ENCODE data around the gene CLDN4. TPM values are rescaled to one million over a fixed set of nuclear protein-coding genes. Genes with fewer than 3 reads are reported as not detected.

The CLDN4 gene
- total and polyA plus RNA-seq, 9 of the 15 experiments (the other 6 are each of a cell fraction or from before 2014, with no cell fraction given), result 0.05 to 0.60 (median 0.06) TPM; not detected in 3

DNA sequence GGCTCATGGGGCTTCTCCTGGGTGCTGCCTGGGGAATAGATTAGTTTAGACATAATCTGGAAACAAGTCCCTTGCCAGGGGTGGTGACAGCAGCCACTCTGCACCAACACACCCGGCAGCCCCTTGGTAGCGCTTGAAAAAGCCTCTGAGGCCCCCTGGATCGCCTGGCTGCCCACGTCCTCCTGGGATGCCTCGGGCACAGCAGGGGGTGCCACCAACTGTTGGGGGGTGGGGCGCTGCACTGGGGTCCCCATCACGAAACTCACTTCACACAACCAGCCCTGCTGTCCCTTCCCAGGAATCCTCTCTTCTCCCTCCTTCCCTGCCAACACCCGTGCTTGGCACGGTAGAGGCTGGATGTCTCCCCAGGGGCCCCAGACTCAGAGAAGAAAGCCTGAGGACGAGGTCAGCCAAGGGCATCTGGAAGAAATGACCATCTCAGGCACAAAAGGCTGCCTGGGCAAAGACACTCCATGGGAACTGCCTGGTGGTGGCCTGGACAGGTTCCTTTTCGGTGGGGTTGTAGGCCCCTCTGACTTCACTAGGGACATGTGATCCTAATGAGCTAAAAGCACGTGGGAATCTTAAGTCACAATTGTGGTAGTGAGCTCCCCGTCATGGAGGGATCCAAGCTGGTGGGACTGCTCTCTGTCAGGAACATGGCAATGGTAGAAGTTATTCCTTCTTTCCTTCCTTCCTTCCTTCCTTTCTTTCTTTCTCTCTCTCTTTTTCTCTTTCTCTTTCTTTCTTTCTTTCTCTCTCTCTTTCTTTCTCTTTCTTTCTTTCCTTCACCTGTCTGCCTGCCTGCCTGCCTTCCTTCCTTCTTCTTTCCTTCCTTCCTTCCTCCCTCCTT is 41.5 kb downstream of the CLDN4 start (continued):
- TF ChIP-seq OTX1 (CRISPR knock-in tag; IDR thresholded peaks at IDR 0.05) (0 out of 2 replicates have a peak, but pooled peaks have one; percentile 35), RBM39 (optimal IDR thresholded peaks at IDR 0.05; ENCODE audit: low read depth, low read length) (no peak), XRCC3 (IDR thresholded peaks at IDR 0.05) (no peak), NR2C2 (CRISPR knock-in tag; IDR thresholded peaks at IDR 0.05) (no peak), NR2C2 (tag; IDR thresholded peaks at IDR 0.05) (no peak), RBM25 (IDR thresholded peaks at IDR 0.05; ENCODE audit: low read depth, low read length, severe bottlenecking) (peak; percentile 90), KAT7 (CRISPR knock-in tag; IDR thresholded peaks at IDR 0.05; ENCODE audit: borderline replicate concordance) (no peak), ZNF764 (CRISPR knock-in tag; IDR thresholded peaks at IDR 0.05; ENCODE audit: low read depth) (no peak), ZNF551 (CRISPR knock-in tag; IDR thresholded peaks at IDR 0.05) (no peak), NFXL1 (CRISPR knock-in tag; IDR thresholded peaks at IDR 0.05) (no peak), TCFL5 (CRISPR knock-in tag; conservative IDR thresholded peaks at IDR 0.05) (no peak), NCOA1 (IDR thresholded peaks at IDR 0.05; ENCODE audit: low read depth) (no peak), ZC3H11A (IDR thresholded peaks at IDR 0.05; ENCODE audit: low read depth, low read length) (no peak), BCOR (IDR thresholded peaks at IDR 0.05) (peak; percentile 77), ZNF232 (CRISPR knock-in tag; IDR thresholded peaks at IDR 0.05) (no peak), TRIM24 (IDR thresholded peaks at IDR 0.05) (no peak), ZFP30 (CRISPR knock-in tag; IDR thresholded peaks at IDR 0.05; ENCODE audit: borderline replicate concordance) (no peak), ZNF830 (CRISPR knock-in tag; IDR thresholded peaks at IDR 0.05) (no peak)
- TF ChIP-seq, protein P1, sequence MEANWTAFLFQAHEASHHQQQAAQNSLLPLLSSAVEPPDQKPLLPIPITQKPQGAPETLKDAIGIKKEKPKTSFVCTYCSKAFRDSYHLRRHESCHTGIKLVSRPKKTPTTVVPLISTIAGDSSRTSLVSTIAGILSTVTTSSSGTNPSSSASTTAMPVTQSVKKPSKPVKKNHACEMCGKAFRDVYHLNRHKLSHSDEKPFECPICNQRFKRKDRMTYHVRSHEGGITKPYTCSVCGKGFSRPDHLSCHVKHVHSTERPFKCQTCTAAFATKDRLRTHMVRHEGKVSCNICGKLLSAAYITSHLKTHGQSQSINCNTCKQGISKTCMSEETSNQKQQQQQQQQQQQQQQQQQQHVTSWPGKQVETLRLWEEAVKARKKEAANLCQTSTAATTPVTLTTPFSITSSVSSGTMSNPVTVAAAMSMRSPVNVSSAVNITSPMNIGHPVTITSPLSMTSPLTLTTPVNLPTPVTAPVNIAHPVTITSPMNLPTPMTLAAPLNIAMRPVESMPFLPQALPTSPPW (CRISPR knock-in tag; IDR thresholded peaks at IDR 0.05), result no peak
- TF ChIP-seq, protein P2, sequence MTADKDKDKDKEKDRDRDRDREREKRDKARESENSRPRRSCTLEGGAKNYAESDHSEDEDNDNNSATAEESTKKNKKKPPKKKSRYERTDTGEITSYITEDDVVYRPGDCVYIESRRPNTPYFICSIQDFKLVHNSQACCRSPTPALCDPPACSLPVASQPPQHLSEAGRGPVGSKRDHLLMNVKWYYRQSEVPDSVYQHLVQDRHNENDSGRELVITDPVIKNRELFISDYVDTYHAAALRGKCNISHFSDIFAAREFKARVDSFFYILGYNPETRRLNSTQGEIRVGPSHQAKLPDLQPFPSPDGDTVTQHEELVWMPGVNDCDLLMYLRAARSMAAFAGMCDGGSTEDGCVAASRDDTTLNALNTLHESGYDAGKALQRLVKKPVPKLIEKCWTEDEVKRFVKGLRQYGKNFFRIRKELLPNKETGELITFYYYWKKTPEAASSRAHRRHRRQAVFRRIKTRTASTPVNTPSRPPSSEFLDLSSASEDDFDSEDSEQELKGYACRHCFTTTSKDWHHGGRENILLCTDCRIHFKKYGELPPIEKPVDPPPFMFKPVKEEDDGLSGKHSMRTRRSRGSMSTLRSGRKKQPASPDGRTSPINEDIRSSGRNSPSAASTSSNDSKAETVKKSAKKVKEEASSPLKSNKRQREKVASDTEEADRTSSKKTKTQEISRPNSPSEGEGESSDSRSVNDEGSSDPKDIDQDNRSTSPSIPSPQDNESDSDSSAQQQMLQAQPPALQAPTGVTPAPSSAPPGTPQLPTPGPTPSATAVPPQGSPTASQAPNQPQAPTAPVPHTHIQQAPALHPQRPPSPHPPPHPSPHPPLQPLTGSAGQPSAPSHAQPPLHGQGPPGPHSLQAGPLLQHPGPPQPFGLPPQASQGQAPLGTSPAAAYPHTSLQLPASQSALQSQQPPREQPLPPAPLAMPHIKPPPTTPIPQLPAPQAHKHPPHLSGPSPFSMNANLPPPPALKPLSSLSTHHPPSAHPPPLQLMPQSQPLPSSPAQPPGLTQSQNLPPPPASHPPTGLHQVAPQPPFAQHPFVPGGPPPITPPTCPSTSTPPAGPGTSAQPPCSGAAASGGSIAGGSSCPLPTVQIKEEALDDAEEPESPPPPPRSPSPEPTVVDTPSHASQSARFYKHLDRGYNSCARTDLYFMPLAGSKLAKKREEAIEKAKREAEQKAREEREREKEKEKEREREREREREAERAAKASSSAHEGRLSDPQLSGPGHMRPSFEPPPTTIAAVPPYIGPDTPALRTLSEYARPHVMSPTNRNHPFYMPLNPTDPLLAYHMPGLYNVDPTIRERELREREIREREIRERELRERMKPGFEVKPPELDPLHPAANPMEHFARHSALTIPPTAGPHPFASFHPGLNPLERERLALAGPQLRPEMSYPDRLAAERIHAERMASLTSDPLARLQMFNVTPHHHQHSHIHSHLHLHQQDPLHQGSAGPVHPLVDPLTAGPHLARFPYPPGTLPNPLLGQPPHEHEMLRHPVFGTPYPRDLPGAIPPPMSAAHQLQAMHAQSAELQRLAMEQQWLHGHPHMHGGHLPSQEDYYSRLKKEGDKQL (CRISPR knock-in tag; IDR thresholded peaks at IDR 0.05; ENCODE audit: borderline replicate concordance), result no peak
- TF ChIP-seq, protein P3, sequence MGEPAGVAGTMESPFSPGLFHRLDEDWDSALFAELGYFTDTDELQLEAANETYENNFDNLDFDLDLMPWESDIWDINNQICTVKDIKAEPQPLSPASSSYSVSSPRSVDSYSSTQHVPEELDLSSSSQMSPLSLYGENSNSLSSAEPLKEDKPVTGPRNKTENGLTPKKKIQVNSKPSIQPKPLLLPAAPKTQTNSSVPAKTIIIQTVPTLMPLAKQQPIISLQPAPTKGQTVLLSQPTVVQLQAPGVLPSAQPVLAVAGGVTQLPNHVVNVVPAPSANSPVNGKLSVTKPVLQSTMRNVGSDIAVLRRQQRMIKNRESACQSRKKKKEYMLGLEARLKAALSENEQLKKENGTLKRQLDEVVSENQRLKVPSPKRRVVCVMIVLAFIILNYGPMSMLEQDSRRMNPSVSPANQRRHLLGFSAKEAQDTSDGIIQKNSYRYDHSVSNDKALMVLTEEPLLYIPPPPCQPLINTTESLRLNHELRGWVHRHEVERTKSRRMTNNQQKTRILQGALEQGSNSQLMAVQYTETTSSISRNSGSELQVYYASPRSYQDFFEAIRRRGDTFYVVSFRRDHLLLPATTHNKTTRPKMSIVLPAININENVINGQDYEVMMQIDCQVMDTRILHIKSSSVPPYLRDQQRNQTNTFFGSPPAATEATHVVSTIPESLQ (CRISPR knock-in tag; IDR thresholded peaks at IDR 0.05), result no peak

All from K562 (cell line).